ENCODE results near the gene SERPINE3.

The SERPINE3 gene

DNA sequence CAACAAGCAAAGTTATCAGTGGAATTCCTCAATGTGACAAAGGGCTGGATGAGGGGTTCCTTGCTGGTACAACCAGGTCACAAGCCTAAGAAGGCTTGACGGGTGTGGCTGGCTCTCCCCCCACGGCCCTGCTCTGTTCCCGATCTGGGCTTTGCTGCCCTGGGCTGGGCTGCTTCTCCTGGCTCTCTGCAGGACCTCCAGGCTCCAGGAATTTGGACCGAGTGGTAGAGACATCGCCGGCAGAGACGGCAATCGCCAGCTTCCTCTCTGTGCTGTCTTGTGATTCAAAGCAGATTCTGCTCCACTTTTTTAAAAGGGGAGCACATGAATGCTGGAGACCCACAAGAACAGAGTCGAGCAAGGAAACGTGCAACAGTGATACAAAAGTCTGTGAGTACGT lies at the start of gene SERPINE3:
Gene SERPINE3 (plus strand): TSS at position 338 of the 400 bp plus-strand sequence. CDS start 1,401 bp downstream, outside the sequence.
- no peak for DNase-seq (ENCODE audit: low read depth)

DNA sequence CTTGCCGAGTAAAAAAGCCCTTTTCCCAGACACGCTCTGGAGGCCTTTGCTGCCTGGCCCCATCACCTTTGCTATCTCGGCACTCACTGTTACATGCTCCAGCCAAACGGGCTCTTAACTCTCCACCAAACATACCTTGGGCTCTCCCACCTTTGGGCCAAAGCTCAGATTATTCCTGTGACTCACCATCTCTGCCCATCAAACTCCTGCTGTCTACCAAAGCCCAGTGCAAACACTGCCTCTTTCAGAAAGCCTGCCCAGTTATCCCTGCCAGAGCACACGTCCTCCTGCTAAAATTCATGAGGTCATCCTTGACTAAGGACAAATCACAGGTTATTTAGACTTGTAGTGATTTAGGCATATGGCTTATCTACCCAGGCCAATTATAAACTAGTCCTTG lies 48.1 kb upstream of the SERPINE3 start:
- no peak for DNase-seq (ENCODE audit: low read depth)

- DNase-seq (ENCODE audit: low read depth), result peak; percentile 50
Measured at GRCh38 chr13:51292000-51292565, 47.4 kb upstream of the SERPINE3 start.

DNA sequence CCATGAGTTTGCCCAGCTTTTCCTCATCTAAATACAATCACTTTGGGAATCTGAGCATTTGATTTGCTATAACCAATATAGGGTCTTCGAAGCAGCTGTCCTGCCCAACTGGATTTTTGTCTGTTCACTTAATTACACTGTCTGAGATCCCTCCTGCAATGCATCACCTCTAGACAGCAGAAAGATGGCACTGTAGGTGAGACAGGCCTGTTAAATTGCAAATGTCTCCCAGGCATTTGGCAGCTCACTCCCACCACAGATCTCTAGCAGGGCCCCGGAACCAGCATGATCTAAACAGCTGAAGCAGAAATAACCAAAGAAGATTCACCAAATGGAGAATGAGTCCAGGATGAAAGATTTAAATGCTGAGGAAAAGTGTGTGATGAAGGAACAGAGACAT lies 41.9 kb upstream of the SERPINE3 start:
- no peak for DNase-seq (ENCODE audit: low read depth)

- DNase-seq (ENCODE audit: low read depth), result no peak
Measured at GRCh38 chr13:51298812-51299211, 40.7 kb upstream of the SERPINE3 start.

GRCh38 chr13:51303063-51303552 lies 36.4 kb upstream of the SERPINE3 start:
- no peak for DNase-seq (ENCODE audit: low read depth)

DNA sequence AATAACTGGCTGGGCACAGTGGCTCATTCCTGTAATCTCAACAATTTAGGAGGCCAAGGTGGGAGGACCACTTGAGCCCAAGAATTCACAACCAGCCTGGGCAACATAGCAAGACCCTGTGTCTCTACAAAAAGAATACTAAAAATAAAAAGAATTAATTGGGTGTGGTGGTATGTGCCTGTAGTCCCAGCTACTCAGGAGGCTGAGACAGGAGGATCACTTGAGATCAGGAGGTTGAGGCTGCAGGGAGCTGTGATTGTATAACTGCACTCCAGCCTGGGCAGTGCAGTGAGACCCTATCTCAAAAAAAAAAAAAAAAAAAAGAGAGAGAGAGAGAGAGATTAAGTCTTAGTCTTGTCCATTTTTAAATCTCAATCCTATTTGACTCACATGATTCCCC lies 35.6 kb upstream of the SERPINE3 start:
- no peak for DNase-seq (ENCODE audit: low read depth)

- DNase-seq (ENCODE audit: low read depth), result no peak
Measured at GRCh38 chr13:51305271-51305967, 34.1 kb upstream of the SERPINE3 start.

GRCh38 chr13:51308781-51309180 lies 30.7 kb upstream of the SERPINE3 start:
- DNase-seq (ENCODE audit: low read depth), result no peak

DNA sequence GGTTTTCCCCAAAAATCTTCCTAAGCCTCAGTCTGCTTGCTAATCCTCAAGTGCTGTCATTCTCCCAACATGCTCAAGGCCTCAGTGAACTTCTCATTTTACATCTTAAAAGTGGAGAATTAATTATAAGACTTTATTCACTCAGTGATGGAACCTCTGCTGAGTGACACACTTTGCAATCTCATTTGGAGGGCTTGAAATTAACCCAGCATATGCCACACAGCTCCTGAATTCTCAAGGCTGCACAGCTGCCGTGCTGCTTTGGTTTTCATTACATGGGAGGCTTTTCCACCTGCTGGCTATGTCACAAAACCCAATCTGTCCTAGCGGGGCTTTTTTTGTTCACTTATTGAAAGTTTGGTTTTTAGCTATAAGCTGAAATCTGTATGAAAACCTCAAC lies 28.3 kb upstream of the SERPINE3 start:
- DNase-seq (ENCODE audit: low read depth), result no peak

- DNase-seq (ENCODE audit: low read depth), result no peak
Measured at GRCh38 chr13:51311957-51312520, 27.5 kb upstream of the SERPINE3 start.

DNA sequence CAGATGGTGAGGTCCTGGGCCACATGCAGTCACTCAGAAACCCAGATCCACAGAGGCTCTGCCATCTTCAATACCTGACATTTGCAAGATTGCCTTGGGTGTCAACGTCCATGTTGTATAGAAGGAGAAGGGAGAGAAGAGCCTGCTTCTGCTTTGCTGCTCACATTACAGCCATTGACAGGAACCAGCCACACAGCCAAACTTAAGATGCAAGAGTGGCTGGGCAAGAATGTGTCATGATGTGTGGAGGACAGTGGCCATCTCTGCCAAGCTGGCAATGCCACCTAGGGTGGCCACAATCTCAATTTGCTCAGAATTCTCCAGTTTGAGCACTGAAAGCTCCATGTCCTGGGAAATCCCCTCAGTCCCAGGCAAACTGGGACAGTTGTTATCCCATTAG lies 25.9 kb upstream of the SERPINE3 start:
- DNase-seq (ENCODE audit: low read depth), result no peak

GRCh38 chr13:51317262-51317661 lies 22.2 kb upstream of the SERPINE3 start:
- peak; percentile 93 for DNase-seq (ENCODE audit: low read depth)

DNA sequence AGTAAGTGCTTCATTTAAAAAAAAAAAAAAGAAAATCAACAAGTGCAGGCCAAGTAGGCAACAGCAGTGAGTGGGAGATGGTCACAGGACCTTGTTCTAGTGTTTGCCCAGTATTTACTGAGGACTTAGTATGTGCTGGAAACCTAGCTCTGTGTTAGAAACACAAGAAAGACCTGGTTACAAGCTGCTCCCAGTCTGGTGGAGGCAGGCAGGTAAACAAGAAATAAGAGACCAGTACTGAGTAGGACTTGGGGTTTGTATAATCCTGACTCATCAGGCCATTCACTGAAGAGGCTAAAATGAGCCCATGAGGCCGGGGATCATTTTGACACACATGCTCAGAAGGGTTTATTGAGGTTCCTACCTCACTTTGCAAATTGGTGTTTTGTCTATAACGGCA lies 21.5 kb upstream of the SERPINE3 start:
- DNase-seq (ENCODE audit: low read depth), result no peak

GRCh38 chr13:51318876-51319275 lies 20.6 kb upstream of the SERPINE3 start:
- no peak for DNase-seq (ENCODE audit: low read depth)

- DNase-seq (ENCODE audit: low read depth), result no peak
Measured at GRCh38 chr13:51321836-51322235, 17.7 kb upstream of the SERPINE3 start.

- no peak for DNase-seq (ENCODE audit: low read depth)
Measured at GRCh38 chr13:51322826-51323225, 16.7 kb upstream of the SERPINE3 start.

GRCh38 chr13:51323824-51324511 lies 15.5 kb upstream of the SERPINE3 start:
- no peak for DNase-seq (ENCODE audit: low read depth)

- DNase-seq (ENCODE audit: low read depth), result no peak
Measured at GRCh38 chr13:51324714-51325420, 14.6 kb upstream of the SERPINE3 start.

- no peak for DNase-seq (ENCODE audit: low read depth)
Measured at GRCh38 chr13:51325837-51326236, 13.7 kb upstream of the SERPINE3 start.

DNA sequence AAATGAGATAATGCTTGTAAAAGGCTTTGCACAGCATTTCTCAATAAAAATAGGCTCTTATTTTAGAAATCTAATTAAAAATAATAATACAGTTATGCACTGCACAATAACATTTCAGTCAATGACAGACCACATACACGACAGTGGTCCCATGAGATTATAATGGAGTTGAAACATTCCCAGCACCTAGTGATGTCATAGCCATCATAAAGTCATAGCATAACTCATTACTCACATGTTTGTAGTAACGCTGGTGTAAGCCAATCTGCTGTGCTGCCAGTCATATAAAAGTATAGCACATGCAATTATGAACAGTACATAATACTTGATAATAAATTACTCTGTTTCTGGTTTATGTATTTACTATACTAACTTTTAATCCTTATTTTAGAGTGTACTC lies 12.7 kb upstream of the SERPINE3 start:
- no peak for DNase-seq (ENCODE audit: low read depth)

DNA sequence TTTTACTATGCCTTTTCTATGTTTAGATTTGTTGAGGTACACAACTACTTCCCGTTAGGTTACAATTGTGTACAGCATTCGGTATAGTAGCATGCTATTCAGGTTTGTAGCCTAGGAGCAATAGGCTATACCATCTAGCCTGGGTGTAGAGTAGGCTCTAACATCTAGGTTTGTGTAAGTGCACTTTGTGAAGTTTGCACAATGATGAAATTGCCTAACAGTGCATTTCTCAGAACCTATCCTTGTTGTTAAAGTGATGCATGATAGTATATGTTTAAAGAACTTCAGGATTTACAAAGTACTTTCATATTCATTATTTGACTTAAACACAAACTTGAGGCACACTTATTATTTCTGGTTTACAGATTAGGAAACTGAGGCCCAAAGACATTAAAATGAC lies 11.5 kb upstream of the SERPINE3 start:
- DNase-seq (ENCODE audit: low read depth), result no peak

All from stromal cell of bone marrow (primary cell).